GM18498 (cell line): ENCODE data around the gene SCN4A.
"Not testable (repeated sequence)": the region's sequence is repeated elsewhere in the genome, so short reads cannot be mapped to it uniquely, and the experiment has no call there.

Experiments
- ATAC-seq: cut with Tn5 transposase; IDR thresholded peaks from one replicate; pipeline ENCODE4 v1.9.1; 2021; ENCODE audit warnings: mild to moderate bottlenecking, moderate library complexity; ENCODE audit not compliant: unreplicated experiment

Gene SCN4A

GRCh38 chr17:63918305-63918704, 54.4 kb downstream of the SCN4A start:
- no peak for ATAC-seq

GRCh38 chr17:63917646-63918045, 55.1 kb downstream of the SCN4A start:
- no peak for ATAC-seq

- not testable (repeated sequence) for ATAC-seq
Measured at GRCh38 chr17:63917206-63917605, 55.5 kb downstream of the SCN4A start.

GRCh38 chr17:63916566-63917185, 56.0 kb downstream of the SCN4A start:
- ATAC-seq = no peak

- ATAC-seq = peak; percentile 43
Measured at GRCh38 chr17:63915753-63916152, 57.0 kb downstream of the SCN4A start.

GRCh38 chr17:63914471-63914870, 58.2 kb downstream of the SCN4A start:
- ATAC-seq = no peak

GRCh38 chr17:63911657-63912100, 61.0 kb downstream of the SCN4A start:
- no peak for ATAC-seq

GRCh38 chr17:63911041-63911635, 61.6 kb downstream of the SCN4A start, which contains the start of gene CSHL1:
Gene CSHL1, minus strand, starts transcription at chr17:63911258. Its CDS starts 62 bp downstream, at chr17:63911196.
- no peak for ATAC-seq

- no peak for ATAC-seq
Measured at GRCh38 chr17:63910096-63910495, 62.6 kb downstream of the SCN4A start.

GRCh38 chr17:63909586-63909985, 63.1 kb downstream of the SCN4A start:
- not testable (repeated sequence) for ATAC-seq

- not testable (repeated sequence) for ATAC-seq
Measured at GRCh38 chr17:63907161-63907778, 65.4 kb downstream of the SCN4A start.

- not testable (repeated sequence) for ATAC-seq
Measured at GRCh38 chr17:63904796-63905195, 67.9 kb downstream of the SCN4A start.

GRCh38 chr17:63903787-63904201, 68.9 kb downstream of the SCN4A start:
- not testable (repeated sequence) for ATAC-seq

GRCh38 chr17:63901971-63902370, 70.7 kb downstream of the SCN4A start:
- ATAC-seq = not testable (repeated sequence)

GRCh38 chr17:63898899-63899798, 73.6 kb downstream of the SCN4A start:
- not testable (repeated sequence) for ATAC-seq

- not testable (repeated sequence) for ATAC-seq
Measured at GRCh38 chr17:63896524-63897354, 76.0 kb downstream of the SCN4A start, which contains the start of gene CSH1. Gene CSH1, minus strand, starts transcription at chr17:63896574. Its CDS starts 63 bp downstream, at chr17:63896511.

GRCh38 chr17:63894821-63895220, 77.9 kb downstream of the SCN4A start:
- not testable (repeated sequence) for ATAC-seq

GRCh38 chr17:63894021-63894420, 78.7 kb downstream of the SCN4A start:
- not testable (repeated sequence) for ATAC-seq

GRCh38 chr17:63892316-63893037, 80.2 kb downstream of the SCN4A start:
- ATAC-seq = not testable (repeated sequence)
